Measurements from ENCODE around the gene TMEM39B. TPM values are rescaled to one million over a fixed set of nuclear protein-coding genes. Genes with fewer than 3 reads are reported as not detected.

The TMEM39B gene
- polyA plus RNA-seq, 6 donors from 2014 or later: 2.1 to 6.6 (median 4.1) TPM

Other genes starting within 250 kb of the TMEM39B start
- 100 to 1,000 TPM; 251 to 474 (median 307) TPM for gene PTP4A2, start 134.6 kb upstream of the TMEM39B start, polyA plus RNA-seq (ENCODE audit: low read depth in 6 of 6)
- 100 to 1,000 TPM in 5 of 6 donors, 10 to 100 TPM in 1; 96.3 to 134 (median 115) TPM for gene KHDRBS1, start 59.1 kb upstream of the TMEM39B start, polyA plus RNA-seq (ENCODE audit: low read depth in 6 of 6)
- 10 to 100 TPM; 10.3 to 35.2 (median 25.8) TPM for gene KPNA6, start 35.1 kb downstream of the TMEM39B start, polyA plus RNA-seq (ENCODE audit: low read depth in 6 of 6)
- gene TXLNA, start 106.7 kb downstream of the TMEM39B start, polyA plus RNA-seq (ENCODE audit: low read depth in 6 of 6): 10 to 100 TPM; 12.0 to 29.8 (median 20.6) TPM
- gene CCDC28B, start 127.7 kb downstream of the TMEM39B start, polyA plus RNA-seq (ENCODE audit: low read depth in 6 of 6): 10 to 100 TPM in 5 of 6 donors, 1 to 10 TPM in 1; 9.1 to 14.5 (median 12.3) TPM
- gene IQCC, start 132.7 kb downstream of the TMEM39B start, polyA plus RNA-seq (ENCODE audit: low read depth in 6 of 6): 1 to 10 TPM in 3 of 6 donors, under 1 TPM in 2, not detected in 1; 0.75 to 2.3 (median 1.4) TPM
- under 1 TPM in 2 of 6 donors, not detected in 4; 0.13 to 0.36 TPM for gene DCDC2B, start 136.2 kb downstream of the TMEM39B start, polyA plus RNA-seq (ENCODE audit: low read depth in 6 of 6)
- 10 to 100 TPM in 4 of 6 donors, 1 to 10 TPM in 1, not detected in 1; 6.8 to 12.0 (median 10.9) TPM for gene TMEM234, start 149.4 kb downstream of the TMEM39B start, polyA plus RNA-seq (ENCODE audit: low read depth in 6 of 6)
- gene EIF3I, start 149.5 kb downstream of the TMEM39B start, polyA plus RNA-seq (ENCODE audit: low read depth in 6 of 6): 100 to 1,000 TPM; 152 to 251 (median 180) TPM
- gene FAM167B, start 174.3 kb downstream of the TMEM39B start, polyA plus RNA-seq (ENCODE audit: low read depth in 6 of 6): under 1 TPM in 1 of 6 donors, not detected in 5; 0.42 TPM
- gene LCK, start 178.3 kb downstream of the TMEM39B start, polyA plus RNA-seq (ENCODE audit: low read depth in 6 of 6): 100 to 1,000 TPM in 1 of 6 donors, 10 to 100 TPM in 5; 57.7 to 124 (median 61.1) TPM
- 100 to 1,000 TPM; 179 to 253 (median 204) TPM for gene HDAC1, start 219.1 kb downstream of the TMEM39B start, polyA plus RNA-seq (ENCODE audit: low read depth in 6 of 6)